BJ (cell line): ENCODE data around the gene FCER1G. TPM values are rescaled to one million over a fixed set of nuclear protein-coding genes. Genes with fewer than 3 reads are reported as not detected.

Experiments
- CTCF ChIA-PET: fragments of 350-600 bp; formaldehyde crosslinking; extraction: SDS; loops from one replicate; lab custom pipeline; 2021; ENCODE audit warnings: antibody characterized with exemption, inconsistent platforms; lab: Yijun Ruan, JAX
- POLR2A ChIA-PET: fragments of 300-600 bp; sonication (Branson Sonifier 250); formaldehyde crosslinking; extraction: SDS; loops from one replicate; lab custom pipeline; 2021; ENCODE audit warnings: antibody characterized with exemption; lab: Charles Lee
- DNase-seq: peaks from one replicate; pipeline ENCODE4 v3.0.0-alpha.2; 2011; ENCODE audit warnings: low read depth
- H3K27me3 ChIP-seq: 2 replicates; pipeline ENCODE4 v1.6.0; 2011; ENCODE audit warnings: low read length; ENCODE audit not compliant: control insufficient read depth, insufficient read depth
- H3K36me3 ChIP-seq: 2 replicates; pipeline ENCODE4 v1.5.1; 2011; ENCODE audit warnings: low read length; ENCODE audit not compliant: control insufficient read depth, insufficient read depth
- H3K4me3 ChIP-seq: 2 replicates; pipeline ENCODE4 v1.5.1; 2011; ENCODE audit warnings: low read depth, mild to moderate bottlenecking, control low read depth, low read length
- polyA minus RNA-seq: library from RNA; depleted of rRNA, polyadenylated mRNA; stranded (reverse); fragments of >200 nt; gene quantifications from 2 replicates; pipeline ENCODE4 v1.2.3, GENCODE V29; 2011; rRNA and poly(A)+ RNA removed
- polyA plus RNA-seq: library from polyadenylated mRNA; depleted of rRNA; stranded (reverse); fragments of >200 nt; gene quantifications from 2 replicates; pipeline ENCODE4 v1.2.3, GENCODE V29; 2011; rRNA removed
- TF ChIP-seq, protein P1 (sequence below): IDR thresholded peaks from 2 replicates; pipeline ENCODE4 v1.5.1; 2011; ENCODE audit warnings: low read depth, mild to moderate bottlenecking, control low read depth, inconsistent platforms, low read length, moderate library complexity; ENCODE audit not compliant: insufficient read depth

Gene FCER1G
- 0.38 and 0.47 TPM in 2 replicates for polyA plus RNA-seq
- polyA minus RNA-seq: 0.77 TPM in 1 of 2 replicates, not detected in the other

DNA sequence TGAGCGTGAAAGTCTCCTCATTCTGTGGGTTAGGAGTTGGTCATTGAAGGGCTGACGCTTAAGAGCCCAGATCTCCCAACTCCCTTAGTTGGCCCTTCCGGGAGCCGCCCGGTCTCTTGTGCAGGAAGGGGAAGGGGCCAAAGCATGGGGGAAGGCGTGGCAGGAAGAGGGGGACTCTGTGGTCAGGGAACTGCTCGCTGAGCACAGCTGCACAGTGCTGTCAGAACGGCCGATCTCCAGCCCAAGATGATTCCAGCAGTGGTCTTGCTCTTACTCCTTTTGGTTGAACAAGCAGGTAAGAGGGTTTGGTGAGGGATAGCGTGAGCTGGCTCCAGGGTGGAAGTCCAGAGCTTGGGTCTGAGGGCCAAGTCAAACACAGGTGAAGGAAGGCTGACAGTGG, at the start of gene FCER1G:
FCER1G (plus strand) TSS at position 220 of the 400 bp plus-strand sequence; CDS start at position 247, 27 bp downstream.
- POLR2A ChIA-PET: no interaction called here
- H3K36me3 ChIP-seq: peaks cover 27% of the 10 kb centered on the region
- no peak for DNase-seq
- H3K27me3 ChIP-seq: no peaks in the 10 kb centered on the region
- CTCF ChIA-PET: interaction anchor here (0.5 to 4.5 kb wide), 3 partner anchors 12 to 76 kb away, joined by 3 to 55 read pairs (median 4); partner anchors contain the start of gene TOMM40L
- H3K4me3 ChIP-seq: no peak within 1 kb of the TSS
- TF ChIP-seq, protein P1, sequence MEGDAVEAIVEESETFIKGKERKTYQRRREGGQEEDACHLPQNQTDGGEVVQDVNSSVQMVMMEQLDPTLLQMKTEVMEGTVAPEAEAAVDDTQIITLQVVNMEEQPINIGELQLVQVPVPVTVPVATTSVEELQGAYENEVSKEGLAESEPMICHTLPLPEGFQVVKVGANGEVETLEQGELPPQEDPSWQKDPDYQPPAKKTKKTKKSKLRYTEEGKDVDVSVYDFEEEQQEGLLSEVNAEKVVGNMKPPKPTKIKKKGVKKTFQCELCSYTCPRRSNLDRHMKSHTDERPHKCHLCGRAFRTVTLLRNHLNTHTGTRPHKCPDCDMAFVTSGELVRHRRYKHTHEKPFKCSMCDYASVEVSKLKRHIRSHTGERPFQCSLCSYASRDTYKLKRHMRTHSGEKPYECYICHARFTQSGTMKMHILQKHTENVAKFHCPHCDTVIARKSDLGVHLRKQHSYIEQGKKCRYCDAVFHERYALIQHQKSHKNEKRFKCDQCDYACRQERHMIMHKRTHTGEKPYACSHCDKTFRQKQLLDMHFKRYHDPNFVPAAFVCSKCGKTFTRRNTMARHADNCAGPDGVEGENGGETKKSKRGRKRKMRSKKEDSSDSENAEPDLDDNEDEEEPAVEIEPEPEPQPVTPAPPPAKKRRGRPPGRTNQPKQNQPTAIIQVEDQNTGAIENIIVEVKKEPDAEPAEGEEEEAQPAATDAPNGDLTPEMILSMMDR: no peak

DNA sequence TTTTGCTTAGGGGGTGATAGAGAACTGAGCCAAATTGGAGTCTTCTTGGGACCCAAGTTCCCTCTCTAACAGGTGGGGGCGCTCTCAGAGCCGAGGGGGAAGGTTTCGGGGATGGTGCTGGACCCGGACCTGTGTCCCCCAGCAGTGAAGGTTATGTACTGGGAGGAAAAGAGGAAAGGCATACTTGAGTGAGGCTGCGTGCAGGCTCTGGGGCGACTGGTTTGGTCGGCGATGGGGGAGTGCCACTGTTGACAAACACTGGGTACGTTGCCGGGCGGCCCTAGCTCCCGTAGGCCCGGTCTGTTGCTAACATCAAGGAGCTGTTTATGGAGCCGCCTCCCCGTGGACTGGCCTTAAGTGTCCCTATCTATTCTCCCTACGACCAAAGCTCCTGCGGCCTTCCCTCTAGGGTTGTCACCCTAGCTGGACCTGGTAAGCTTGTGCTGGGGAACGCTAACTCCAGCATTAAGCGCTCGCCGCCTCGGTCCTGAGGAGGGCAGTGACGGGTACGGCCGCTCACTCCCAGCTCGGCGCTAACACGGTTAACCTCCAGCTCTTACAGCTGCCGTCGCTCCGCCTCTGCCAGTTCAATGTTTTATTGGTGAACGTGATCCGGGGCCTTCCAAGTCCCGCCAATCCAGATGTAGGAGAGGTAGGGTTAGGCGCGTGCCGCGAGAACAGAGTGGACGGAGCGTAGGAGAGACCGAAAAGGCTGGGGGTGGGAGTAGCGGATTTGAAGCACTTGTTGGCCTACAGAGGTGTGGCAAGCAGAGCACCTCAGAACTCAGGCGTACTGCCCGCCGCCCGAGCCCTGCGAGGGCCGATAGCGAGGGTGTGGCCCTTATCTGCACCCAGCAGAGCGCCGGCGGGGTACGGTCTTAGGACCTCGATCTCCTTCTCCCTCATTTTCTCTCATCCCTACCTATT, 49.1 kb upstream of the FCER1G start, which contains the start of gene PPOX:
PPOX (plus strand) TSS at position 685 of the 927 bp plus-strand sequence. CDS start 422 bp downstream, outside the sequence.
- peaks cover 14% of the 10 kb centered on the region for H3K36me3 ChIP-seq
- no peaks in the 10 kb centered on the region for H3K27me3 ChIP-seq
- POLR2A ChIA-PET: interaction anchor here (1.0 kb wide), 2 partner anchors 10 to 13 kb away, joined by 3 to 8 read pairs; no protein-coding TSS in a partner anchor
- TF ChIP-seq, protein P1: peak; percentile 59
- CTCF ChIA-PET: interaction anchor here (0.6 to 2.1 kb wide), 18 partner anchors 9 to 223 kb away, joined by 3 to 10 read pairs (median 4); partner anchors contain the start of genes B4GALT3, CFAP126, DEDD and TOMM40L
- peak within 1 kb of the TSS; percentile 81 for H3K4me3 ChIP-seq
- DNase-seq: peak; percentile 95

GRCh38 chr1:161166669-161167548, 48.2 kb upstream of the FCER1G start:
- DNase-seq: no peak
- ChIA-PET CTCF (interaction anchor here (0.9 to 2.1 kb wide), 10 partner anchors 10 to 216 kb away, joined by 3 to 10 read pairs (median 4); partner anchors contain the start of genes B4GALT3, DEDD and TOMM40L), POLR2A (interaction anchor here (1.0 kb wide), 2 partner anchors 11 to 14 kb away, joined by 3 to 8 read pairs; no protein-coding TSS in a partner anchor)
- Histone ChIP-seq H3K27me3 (no peaks in the 10 kb centered on the region), H3K4me3 (peak overlapping the region; percentile 81), H3K36me3 (peaks cover 18% of the 10 kb centered on the region)
- TF ChIP-seq, protein P1: no peak

DNA sequence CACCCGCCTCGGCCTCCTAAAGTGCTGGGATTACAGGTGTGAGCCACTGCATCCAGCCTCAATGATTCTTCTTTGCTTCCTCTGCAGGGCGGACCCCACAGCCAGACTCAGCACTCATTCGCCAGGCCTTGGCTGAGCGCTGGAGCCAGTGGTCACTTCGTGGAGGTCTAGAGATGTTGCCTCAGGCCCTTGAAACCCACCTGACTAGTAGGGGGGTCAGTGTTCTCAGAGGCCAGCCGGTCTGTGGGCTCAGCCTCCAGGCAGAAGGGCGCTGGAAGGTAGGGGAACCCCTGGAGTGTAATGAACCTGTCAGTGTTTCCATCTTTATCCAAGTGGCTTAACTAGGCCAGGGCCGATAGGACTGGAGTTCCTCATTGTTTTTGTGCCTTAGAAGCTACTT, 46.2 kb upstream of the FCER1G start:
- Histone ChIP-seq H3K4me3 (no peak overlapping the region), H3K36me3 (peaks cover 18% of the 10 kb centered on the region), H3K27me3 (no peaks in the 10 kb centered on the region)
- TF ChIP-seq, protein P1: no peak
- ChIA-PET POLR2A (no interaction called here), CTCF (interaction anchor here (1.1 kb wide), 1 partner anchor 11 kb away, joined by 3 read pairs; no protein-coding TSS in a partner anchor)
- no peak for DNase-seq
